Endothelial cell of umbilical vein (primary cell): ENCODE results near the gene APLN. TPM values are rescaled to one million over a fixed set of nuclear protein-coding genes. Genes with fewer than 3 reads are reported as not detected.

Source experiments
- BruUV-seq: library from RNA; stranded (reverse); fragments of 400-500 nt; replicated peaks from 2 replicates; lab custom pipeline; 2021; lab: Mats Ljungman, UMichigan
- CTCF ChIA-PET: fragments of 300-600, 350-600 bp; sonication (Branson Sonifier 250); formaldehyde crosslinking; loops from one replicate; lab custom pipeline; 2021; ENCODE audit warnings: antibody characterized with exemption, inconsistent platforms; lab: Charles Lee
- POLR2A ChIA-PET: fragments of 300-600, 350-600 bp; sonication (Branson Sonifier 250); formaldehyde crosslinking; loops from one replicate; lab custom pipeline; 2021; ENCODE audit warnings: antibody characterized with exemption, inconsistent platforms; lab: Charles Lee
- DNase-seq: peaks from one replicate; pipeline ENCODE4 v3.0.0-alpha.2; 2011; ENCODE audit warnings: low read depth, low spot score
- FAIRE-seq: peaks from 2 replicates; lab custom pipeline; 2011; peaks lifted over from hg19 to GRCh38; lab: Jason Lieb, UNC
- H2AFZ ChIP-seq: 2 replicates; pipeline ENCODE4 v1.6.0; 2012; ENCODE audit warnings: low read depth, low read length, control low read depth, inconsistent platforms
- H3K27ac ChIP-seq: 2 replicates; pipeline ENCODE4 v1.5.1; 2011; ENCODE audit warnings: low read depth, mild to moderate bottlenecking, control low read depth, low read length, moderate library complexity; ENCODE audit not compliant: insufficient read depth
- H3K27me3 ChIP-seq, 2 experiments: 2 replicates each; pipeline versions ENCODE4 v1.6.0 to v1.6.1; 2011; ENCODE audit warnings: low read length in 2 of 2, mixed read lengths in 1 of 2; ENCODE audit not compliant: control insufficient read depth in 2 of 2, insufficient read depth in 2 of 2
- H3K36me3 ChIP-seq, 2 experiments: 2 replicates in 1 of 2; 3 replicates in 1 of 2; pipeline ENCODE4 v1.5.1; 2011; ENCODE audit warnings: low read length in 2 of 2, mild to moderate bottlenecking in 1 of 2, moderate library complexity in 1 of 2; ENCODE audit not compliant: control insufficient read depth in 2 of 2, insufficient read depth in 2 of 2; ENCODE audit errors: extremely low read depth in 1 of 2
- H3K4me1 ChIP-seq: 3 replicates; pipeline ENCODE4 v1.5.1; 2011; ENCODE audit warnings: mild to moderate bottlenecking, low read length; ENCODE audit not compliant: control insufficient read depth, insufficient read depth; ENCODE audit errors: extremely low read depth
- H3K4me2 ChIP-seq: 2 replicates; pipeline ENCODE4 v1.6.1; 2011; ENCODE audit warnings: low read length, control low read depth, mixed read lengths; ENCODE audit not compliant: insufficient read depth
- H3K4me3 ChIP-seq, 3 experiments: fragments of 200-600 bp in 1 of 3; sonication (generic), shearing (Covaris generic) in 1 of 3; replicated peaks in 1 of 3; 2 replicates each; pipeline ENCODE4 v1.5.1; 2011 to 2016; ENCODE audit warnings: control low read depth in 3 of 3, low read length in 3 of 3, mild to moderate bottlenecking in 2 of 3, inconsistent platforms in 1 of 3, low read depth in 1 of 3, moderate library complexity in 1 of 3; ENCODE audit not compliant: insufficient read depth in 1 of 3
- H3K79me2 ChIP-seq: 2 replicates; pipeline ENCODE4 v1.6.0; 2012; ENCODE audit warnings: low read length, inconsistent platforms; ENCODE audit not compliant: control insufficient read depth, insufficient read depth
- H3K9ac ChIP-seq: replicated peaks from 2 replicates; pipeline ENCODE3; 2011; ENCODE audit warnings: low read length, control low read depth; ENCODE audit not compliant: insufficient read depth; ENCODE audit errors: extremely low read depth
- H3K9me1 ChIP-seq: replicated peaks from 3 replicates; pipeline ENCODE4 v1.6.0; 2011; ENCODE audit warnings: mild to moderate bottlenecking, low read length; ENCODE audit not compliant: control insufficient read depth, insufficient read depth; ENCODE audit errors: extremely low read depth
- H3K9me3 ChIP-seq: replicated peaks from 2 replicates; pipeline ENCODE4 v1.5.1; 2012; ENCODE audit warnings: low read length, inconsistent platforms; ENCODE audit not compliant: control insufficient read depth, insufficient read depth
- H4K20me1 ChIP-seq: replicated peaks from 2 replicates; pipeline ENCODE3; 2011; ENCODE audit warnings: mild to moderate bottlenecking, low read length; ENCODE audit not compliant: control insufficient read depth, insufficient read depth; ENCODE audit errors: extremely low read depth
- CTCF ChIP-seq, 2 donors: IDR thresholded peaks; 1 replicate in 1 of 2; 2 replicates in 1 of 2; pipeline ENCODE4 v1.5.1; 2011; ENCODE audit warnings: low read length in 2 of 2, mild to moderate bottlenecking in 2 of 2, moderate library complexity in 2 of 2, control low read depth in 1 of 2, inconsistent platforms in 1 of 2, low read depth in 1 of 2; ENCODE audit not compliant: insufficient read depth in 1 of 2; ENCODE audit errors: extremely low read depth in 1 of 2
- EZH2 ChIP-seq: IDR thresholded peaks from 2 replicates; pipeline ENCODE4 v1.6.1; 2012; ENCODE audit warnings: borderline replicate concordance, low read depth, mild to moderate bottlenecking, moderate library complexity, low read length, inconsistent platforms; ENCODE audit not compliant: severe bottlenecking
- FOS ChIP-seq: IDR thresholded peaks from 2 replicates; pipeline ENCODE4 v1.6.1; 2011; ENCODE audit warnings: mild to moderate bottlenecking, low read length, moderate library complexity, borderline replicate concordance; ENCODE audit not compliant: insufficient read depth
- GATA2 ChIP-seq: IDR thresholded peaks from 2 replicates; pipeline ENCODE4 v1.7.0; 2011; ENCODE audit warnings: low read depth, mild to moderate bottlenecking, moderate library complexity, mixed read lengths, low read length; ENCODE audit not compliant: insufficient read length, insufficient read depth
- JUN ChIP-seq: IDR thresholded peaks from 2 replicates; pipeline ENCODE4 v1.6.1; 2011; ENCODE audit warnings: borderline replicate concordance, low read depth; ENCODE audit not compliant: insufficient read length, insufficient read depth
- MAX ChIP-seq: IDR thresholded peaks from 2 replicates; pipeline ENCODE4 v1.6.1; 2011; ENCODE audit not compliant: insufficient read depth, insufficient read length
- MYC ChIP-seq: IDR thresholded peaks from one replicate; pipeline ENCODE4 v1.6.1; 2011; ENCODE audit warnings: mild to moderate bottlenecking, low read depth, low read length
- POLR2A ChIP-seq: IDR thresholded peaks from 2 replicates; pipeline ENCODE4 v1.6.1; 2012; ENCODE audit warnings: low read depth, mild to moderate bottlenecking, control low read depth, low read length
- POLR2AphosphoS5 ChIP-seq: IDR thresholded peaks from 2 replicates; pipeline ENCODE4 v1.6.1; 2012; ENCODE audit warnings: low read depth, mild to moderate bottlenecking, control low read depth, low read length, moderate library complexity; ENCODE audit not compliant: insufficient read depth
- dilution Hi-C: fragments of 300-500 bp; cut with MboI; formaldehyde crosslinking; loops from one replicate; pipeline ENCODE4 v1.15.0; 2019; ENCODE audit warnings: low sequenced_read_pairs; ENCODE audit not compliant: extremely low pct_ligation_motif_present
- intact Hi-C: fragments of 100-400 bp; cut with micrococcal nuclease; formaldehyde crosslinking; loops from one replicate; pipeline ENCODE4 v1.10.0; 2022
- polyA plus RNA-seq, 4 experiments: library from polyadenylated mRNA; depleted of rRNA in 3 of 4; stranded (reverse) in 3 of 4; unstranded in 1 of 4; fragments of >200 nt; gene quantifications; 2 replicates each; pipeline versions ENCODE4 v1.2.1 to v1.2.3, GENCODE V29; 2011 to 2012; ENCODE audit warnings: missing spikeins in 1 of 4
- total RNA-seq: library from RNA; stranded (reverse); gene quantifications from 2 replicates; pipeline ENCODE4 v1.2.3, GENCODE V29; 2021

Gene APLN
- total and polyA plus RNA-seq, 2 donors (not counting 3 experiments of a cell fraction or from before 2014, with no cell fraction given), result 230 to 466 TPM

GRCh38 chrX:129688097-129688496 lies 33.3 kb upstream of the APLN start:
- intact Hi-C loops, result no loop called here

More at GRCh38 chrX:129688097-129688496, 33.3 kb upstream of the APLN start:
- no peak overlapping the region for H3K27ac ChIP-seq
- H3K79me2 ChIP-seq, result no peaks in the 10 kb centered on the region
- H3K9me1 ChIP-seq, result no peaks in the 10 kb centered on the region
- FAIRE-seq (no peak), DNase-seq (no peak)
- H3K4me3 ChIP-seq, result no peak overlapping the region
- no peaks in the 10 kb centered on the region for H4K20me1 ChIP-seq
- no peaks in the 10 kb centered on the region for H3K4me1 ChIP-seq
- dilution Hi-C loops, result no loop called here
- no peak overlapping the region for H2AFZ ChIP-seq
- H3K36me3 ChIP-seq, result no peaks in the 10 kb centered on the region
- no peak overlapping the region for H3K9ac ChIP-seq
- BruUV-seq, result no TSS peak
- POLR2A ChIA-PET, result no interaction called here
- CTCF ChIA-PET, result no interaction called here
- H3K4me2 ChIP-seq, result no peak overlapping the region
- TF ChIP-seq POLR2AphosphoS5 (no peak), CTCF (IDR thresholded peaks at IDR 0.05; ENCODE audit: extremely low read depth in 1 of 2, insufficient read depth in 1 of 2, low read depth in 1 of 2, low read length in 2 of 2) (no peak), EZH2 (no peak), JUN (no peak), POLR2A (no peak), FOS (no peak), MAX (no peak), GATA2 (no peak), MYC (no peak)
- H3K9me3 ChIP-seq, result no peaks in the 10 kb centered on the region
- no peaks in the 10 kb centered on the region for H3K27me3 ChIP-seq
